Measurements from ENCODE around the gene RAB23.

RAB23 gene

GRCh38 chr6:57183336-57183735 lies 38.8 kb downstream of the RAB23 start:
- DNase-seq: no peak

DNA sequence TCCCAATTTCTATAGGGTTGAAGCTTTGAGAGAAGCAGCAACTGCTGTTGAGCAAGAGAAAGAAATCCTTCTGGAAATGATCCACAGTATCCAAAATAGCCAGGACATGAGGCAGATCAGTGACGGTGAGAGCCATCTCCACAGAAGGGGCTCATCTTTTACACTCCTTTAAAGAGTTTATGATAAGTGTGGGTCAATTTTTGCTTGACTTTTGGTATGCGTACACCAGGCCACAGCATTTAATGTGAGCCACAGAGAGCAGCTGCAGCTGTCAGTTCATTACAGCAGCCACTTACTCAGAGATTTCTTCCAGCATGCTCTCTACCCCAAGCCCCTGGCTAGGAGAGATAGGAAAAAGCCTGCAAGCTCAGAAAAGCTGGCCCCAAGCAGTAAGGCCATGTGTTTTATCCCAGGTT lies 40.1 kb downstream of the RAB23 start:
- DNase-seq: no peak

DNA sequence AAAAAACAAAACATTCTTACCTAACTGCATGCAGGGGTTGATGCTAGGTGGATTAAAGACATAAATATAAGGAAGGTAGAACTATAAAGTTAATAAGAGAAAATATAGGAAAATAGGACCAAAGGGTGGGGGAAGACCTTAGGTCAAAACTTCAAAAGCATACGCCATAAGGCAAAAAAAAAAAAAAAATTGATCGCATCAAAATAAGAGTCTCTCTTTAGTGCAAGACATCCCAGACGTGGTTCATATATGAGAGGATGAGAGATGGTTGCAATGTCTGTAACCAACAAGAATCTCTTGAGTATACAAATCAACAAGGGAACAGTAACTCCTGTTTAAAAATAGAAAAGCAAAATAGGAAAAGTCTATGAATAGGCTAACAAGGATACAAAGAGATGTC lies 41.5 kb downstream of the RAB23 start:
- no peak for DNase-seq

DNA sequence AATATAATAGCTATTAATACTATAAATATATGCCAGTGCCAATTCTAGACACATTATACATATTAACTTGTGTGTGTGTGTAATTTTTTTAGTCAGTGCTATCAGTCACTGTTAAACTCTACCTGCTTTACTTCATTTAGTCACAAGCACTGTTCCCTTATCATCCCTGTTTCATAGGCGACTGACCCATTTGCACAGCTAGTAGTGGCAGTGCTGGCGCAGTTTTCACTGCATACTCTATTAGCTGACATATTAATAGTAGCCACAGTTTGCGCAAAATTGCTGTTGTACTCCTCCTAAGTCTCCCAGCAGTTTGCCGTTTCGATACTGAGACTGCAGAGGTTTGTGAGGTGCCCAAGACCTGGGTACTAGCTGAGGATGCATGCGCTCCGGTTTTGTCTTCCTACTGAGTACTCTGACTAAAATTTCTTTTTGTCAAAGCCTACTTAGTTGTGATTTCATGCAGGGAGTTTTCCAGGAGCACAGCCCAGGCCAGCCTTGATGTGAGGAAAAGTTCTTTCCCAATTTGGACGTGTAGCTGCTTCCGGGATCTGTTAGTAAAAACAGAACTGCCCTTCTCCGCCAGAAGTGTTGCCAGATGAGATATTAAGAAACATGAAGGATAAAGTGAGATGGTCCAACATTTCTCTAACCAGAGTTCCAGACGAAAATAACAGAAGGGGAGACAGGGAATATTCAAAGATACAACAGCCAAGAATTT lies 44.4 kb downstream of the RAB23 start:
- DNase-seq: peak in 1 of 58 donors; percentile 1

GRCh38 chr6:57174511-57174907 lies 47.6 kb downstream of the RAB23 start:
- DNase-seq: no peak

GRCh38 chr6:57173886-57174510 lies 48.1 kb downstream of the RAB23 start:
- no peak for DNase-seq

DNA sequence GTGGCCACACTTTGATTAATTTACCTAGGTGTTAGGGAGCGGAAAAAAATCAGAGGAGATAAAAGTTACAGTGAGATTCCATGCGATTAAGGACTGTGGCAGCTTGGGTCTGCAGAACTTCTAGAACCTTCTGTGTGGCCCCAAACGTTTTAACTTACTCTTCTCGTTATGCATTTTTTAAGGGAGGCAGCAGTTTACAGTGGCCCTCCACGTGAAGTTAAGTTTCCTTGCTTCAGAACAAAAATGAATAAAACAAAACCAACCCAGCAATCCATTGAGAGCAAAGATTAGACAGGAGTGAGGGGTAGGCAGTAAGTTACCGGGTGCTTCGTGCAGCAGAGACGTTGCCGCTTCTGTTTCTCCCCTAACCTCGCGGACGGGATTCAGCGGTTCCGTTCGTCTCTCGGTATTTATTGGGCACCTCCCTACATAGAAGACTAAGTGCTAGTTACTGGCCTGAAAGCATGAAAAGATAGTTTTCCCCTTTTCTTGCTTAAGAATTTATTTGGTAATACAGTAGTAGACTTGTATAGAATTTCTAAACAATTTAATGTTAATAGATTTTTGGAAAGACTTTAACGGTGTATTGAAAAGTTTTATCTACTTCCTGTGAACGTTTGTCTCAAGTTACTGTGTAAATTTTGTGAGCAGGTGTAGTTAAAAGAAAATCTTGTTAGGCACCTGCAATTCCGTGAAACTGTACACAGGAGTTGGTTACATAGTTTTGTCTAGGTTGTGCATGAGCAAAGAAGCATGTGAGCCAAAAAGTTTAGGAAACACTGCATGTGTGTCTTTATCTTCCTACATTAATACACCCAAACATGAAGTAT lies 48.8 kb downstream of the RAB23 start:
- peak in 5 of 58 donors; percentile 3 to 31 (median 13) for DNase-seq

- DNase-seq: peak in 56 of 58 donors; percentile 45 to 86 (median 74)
Observed at GRCh38 chr6:57172136-57173055, 49.7 kb downstream of the RAB23 start, which contains the start of gene BAG2. Gene BAG2 (plus strand): TSS chr6:57172326. CDS start chr6:57172698, 372 bp downstream.

GRCh38 chr6:57165080-57165479 lies 57.0 kb downstream of the RAB23 start:
- no peak for DNase-seq

- no peak for DNase-seq
Observed at GRCh38 chr6:57163956-57164355, 58.2 kb downstream of the RAB23 start.

DNA sequence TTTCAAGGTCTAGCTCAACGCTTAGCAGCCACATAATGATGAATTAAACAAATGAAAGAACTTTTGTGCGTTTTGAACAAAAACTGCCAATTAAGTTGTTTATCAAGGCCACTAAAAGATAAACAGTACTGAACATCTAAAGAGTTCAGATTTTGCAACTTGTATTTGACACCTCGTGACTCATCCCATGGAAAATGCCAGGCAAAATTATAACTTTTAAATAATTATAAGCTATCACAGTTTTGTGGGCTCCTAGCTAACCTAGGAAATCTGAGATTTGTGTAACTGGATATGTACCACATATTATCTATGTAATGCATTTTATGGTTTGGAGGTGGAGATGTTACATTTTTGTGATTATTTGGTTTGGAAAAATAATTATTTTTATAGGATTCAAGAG lies 59.6 kb downstream of the RAB23 start:
- DNase-seq: no peak

- DNase-seq: no peak
Observed at GRCh38 chr6:57162028-57162427, 60.1 kb downstream of the RAB23 start.

DNA sequence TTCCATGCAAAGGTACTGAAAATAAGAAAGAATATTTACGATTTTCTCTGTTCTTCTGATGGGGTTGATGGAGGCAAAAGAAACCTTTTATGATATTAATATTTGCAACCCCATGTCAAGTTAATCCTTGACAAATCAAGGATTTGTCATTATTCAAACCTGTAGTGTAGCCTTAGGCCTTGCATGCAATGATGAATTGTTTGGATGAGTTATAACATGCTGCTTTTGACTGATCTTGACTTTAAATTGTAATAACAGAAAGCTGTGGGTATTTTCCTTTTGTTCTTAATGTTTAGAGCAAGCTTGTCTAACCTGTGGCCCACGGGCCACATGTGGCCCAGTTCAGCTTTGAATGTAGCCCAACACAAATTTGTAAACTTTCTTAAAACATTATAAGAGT lies 63.0 kb downstream of the RAB23 start:
- no peak for DNase-seq

DNA sequence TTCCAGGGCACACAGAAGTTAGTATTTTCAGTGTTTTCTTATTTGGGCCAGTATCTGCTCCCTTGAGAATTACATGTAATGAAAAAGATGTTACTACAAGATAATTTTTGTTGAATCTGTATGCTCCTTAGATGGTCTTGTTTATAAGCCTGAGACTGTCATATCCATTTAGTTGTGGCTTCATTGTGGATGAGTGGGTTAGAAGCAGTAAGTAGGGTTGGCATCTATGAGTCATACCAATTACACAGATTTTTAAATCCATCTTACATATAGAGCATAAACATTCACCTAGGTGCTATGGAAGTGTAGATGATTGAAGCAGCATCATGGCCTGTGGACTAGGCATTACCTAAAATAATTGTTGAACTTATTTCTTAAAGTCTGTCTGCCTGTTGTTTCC lies 63.4 kb downstream of the RAB23 start:
- DNase-seq: no peak

GRCh38 chr6:57147955-57148858 lies 73.9 kb downstream of the RAB23 start:
- no peak for DNase-seq

DNA sequence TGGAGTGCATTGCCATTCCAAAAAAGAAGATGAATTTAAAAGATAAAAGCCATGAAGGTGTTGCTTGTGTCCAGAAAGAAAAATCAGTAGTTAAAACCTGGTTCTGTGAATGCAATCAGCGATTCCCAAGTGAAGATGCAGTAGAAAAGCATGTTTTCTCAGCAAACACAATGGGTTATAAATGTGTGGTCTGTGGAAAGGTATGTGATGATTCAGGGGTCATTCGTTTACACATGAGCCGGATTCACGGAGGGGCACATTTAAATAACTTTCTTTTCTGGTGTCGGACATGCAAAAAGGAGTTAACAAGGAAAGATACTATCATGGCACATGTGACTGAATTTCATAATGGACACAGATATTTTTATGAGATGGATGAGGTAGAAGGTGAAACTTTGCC lies 74.7 kb downstream of the RAB23 start:
- no peak for DNase-seq

GRCh38 chr6:57143690-57144089 lies 78.4 kb downstream of the RAB23 start:
- DNase-seq: no peak

GRCh38 chr6:57142178-57142525 lies 80.0 kb downstream of the RAB23 start:
- no peak for DNase-seq

DNA sequence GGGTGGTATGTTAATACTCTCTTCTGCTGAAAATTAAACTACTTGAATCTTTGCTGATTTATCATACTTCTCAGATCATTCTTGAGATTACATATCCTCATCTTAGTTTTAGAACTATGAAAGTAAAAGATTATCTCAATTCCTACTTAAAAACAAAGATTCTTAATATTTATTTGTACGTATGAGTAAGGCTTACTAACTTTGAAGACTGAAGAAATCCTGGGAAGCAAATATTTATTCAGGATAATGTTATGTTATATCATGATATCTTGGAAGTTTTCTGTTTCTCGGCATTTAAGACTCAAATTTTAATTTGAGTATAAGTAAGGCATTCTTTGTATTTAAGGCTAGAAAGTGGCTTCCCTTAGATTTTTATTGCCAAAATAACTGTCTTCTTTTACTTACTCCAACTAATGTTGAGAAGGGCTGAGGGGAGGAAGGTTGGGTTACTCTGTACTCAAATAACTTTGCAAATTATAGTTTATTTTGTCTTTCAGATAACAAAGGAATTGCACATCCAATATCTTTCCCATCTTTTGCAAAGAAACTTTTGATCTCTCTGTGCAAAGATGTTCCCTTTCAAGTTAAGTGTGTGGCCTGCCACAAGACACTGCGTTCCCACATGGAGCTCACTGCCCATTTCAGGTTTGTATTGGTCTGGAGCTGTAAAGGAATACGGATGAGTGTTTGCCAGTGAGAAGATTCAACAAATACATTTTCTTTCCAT lies 80.5 kb downstream of the RAB23 start:
- no peak for DNase-seq

Data from anterior cingulate cortex (tissue), 58 donors.